Caco-2 (cell line): ENCODE measurements around the gene NHLRC4. TPM values are rescaled to one million over a fixed set of nuclear protein-coding genes. Genes with fewer than 3 reads are reported as not detected.

Experiments used
- BruUV-seq: library from RNA; stranded (reverse); fragments of 400-500 nt; replicated peaks from 2 replicates; lab custom pipeline; 2021; lab: Mats Ljungman, UMichigan
- CTCF ChIA-PET: fragments of 300-600 bp; sonication (Branson Sonifier 250); formaldehyde crosslinking; loops from one replicate; lab custom pipeline; 2022; ENCODE audit warnings: antibody characterized with exemption; lab: Charles Lee
- POLR2A ChIA-PET: fragments of 300-600 bp; sonication (Branson Sonifier 250); formaldehyde crosslinking; loops from one replicate; lab custom pipeline; 2022; ENCODE audit warnings: antibody characterized with exemption; lab: Charles Lee
- DNase-seq, 2 experiments: peaks; one replicate each; pipeline versions ENCODE4 v3.0.0 to v3.0.0-alpha.2; 2020 to 2022
- H3K27me3 ChIP-seq: replicated peaks from 2 replicates; pipeline ENCODE4 v1.6.0; 2011; ENCODE audit warnings: low read length; ENCODE audit not compliant: control insufficient read depth, insufficient read depth
- H3K36me3 ChIP-seq: 2 replicates; pipeline ENCODE4 v1.5.1; 2011; ENCODE audit warnings: low read length; ENCODE audit not compliant: control insufficient read depth, insufficient read depth
- H3K4me1 ChIP-seq: fragments of 250-450 bp; sonication (Bioruptor Pico); 2 replicates; pipeline ENCODE4 v1.5.1; 2020; ENCODE audit warnings: mild to moderate bottlenecking
- H3K4me3 ChIP-seq: 2 replicates; pipeline ENCODE4 v1.5.1; 2011; ENCODE audit warnings: low read depth, mild to moderate bottlenecking, control low read depth, low read length
- H3K9me3 ChIP-seq: fragments of 250-450 bp; sonication (Bioruptor Pico); 2 replicates; pipeline ENCODE4 v1.5.1; 2020; ENCODE audit warnings: mild to moderate bottlenecking, moderate library complexity
- H3K27ac Mint-ChIP-seq: one replicate; pipeline ENCODE4 v1.8.0; 2022; ENCODE audit warnings: mixed read lengths; ENCODE audit not compliant: unreplicated experiment
- H3K27me3 Mint-ChIP-seq: one replicate; pipeline ENCODE4 v1.8.0; 2022; ENCODE audit warnings: mixed read lengths; ENCODE audit not compliant: insufficient read depth, unreplicated experiment
- H3K36me3 Mint-ChIP-seq: one replicate; pipeline ENCODE4 v1.8.0; 2022; ENCODE audit warnings: mild to moderate bottlenecking, mixed read lengths; ENCODE audit not compliant: insufficient read depth, unreplicated experiment
- H3K4me1 Mint-ChIP-seq: one replicate; pipeline ENCODE4 v1.8.0; 2022; ENCODE audit warnings: low read depth, mixed read lengths; ENCODE audit not compliant: unreplicated experiment
- H3K4me3 Mint-ChIP-seq: one replicate; pipeline ENCODE4 v1.8.0; 2022; ENCODE audit warnings: mild to moderate bottlenecking, moderate library complexity, mixed read lengths; ENCODE audit not compliant: unreplicated experiment
- H3K9me3 Mint-ChIP-seq: one replicate; pipeline ENCODE4 v1.8.0; 2022; ENCODE audit warnings: mixed read lengths; ENCODE audit not compliant: unreplicated experiment
- intact Hi-C: fragments of 100-400 bp; cut with micrococcal nuclease; formaldehyde crosslinking; loops from one replicate; pipeline ENCODE4 v1.10.0; 2022; ENCODE audit not compliant: unreplicated experiment
- total RNA-seq: library from RNA; stranded (reverse); gene quantifications from 2 replicates; pipeline ENCODE4 v1.2.3, GENCODE V29; 2022
- TF ChIP-seq, protein P1 (sequence below), 2 experiments: fragments of 200-600 bp in 1 of 2; IDR thresholded peaks; 1 replicate in 1 of 2; 2 replicates in 1 of 2; pipeline versions ENCODE4 v1.5.1 to v1.8.0; 2011 to 2022; ENCODE audit warnings: antibody characterized with exemption in 1 of 2, control low read depth in 1 of 2, inconsistent platforms in 1 of 2, low read depth in 1 of 2, low read length in 1 of 2, mild to moderate bottlenecking in 1 of 2, moderate library complexity in 1 of 2; ENCODE audit not compliant: insufficient read depth in 1 of 2, severe bottlenecking in 1 of 2, unreplicated experiment in 1 of 2

Gene NHLRC4
- total RNA-seq, 1 experiment from 2014 or later, result not detected

DNA sequence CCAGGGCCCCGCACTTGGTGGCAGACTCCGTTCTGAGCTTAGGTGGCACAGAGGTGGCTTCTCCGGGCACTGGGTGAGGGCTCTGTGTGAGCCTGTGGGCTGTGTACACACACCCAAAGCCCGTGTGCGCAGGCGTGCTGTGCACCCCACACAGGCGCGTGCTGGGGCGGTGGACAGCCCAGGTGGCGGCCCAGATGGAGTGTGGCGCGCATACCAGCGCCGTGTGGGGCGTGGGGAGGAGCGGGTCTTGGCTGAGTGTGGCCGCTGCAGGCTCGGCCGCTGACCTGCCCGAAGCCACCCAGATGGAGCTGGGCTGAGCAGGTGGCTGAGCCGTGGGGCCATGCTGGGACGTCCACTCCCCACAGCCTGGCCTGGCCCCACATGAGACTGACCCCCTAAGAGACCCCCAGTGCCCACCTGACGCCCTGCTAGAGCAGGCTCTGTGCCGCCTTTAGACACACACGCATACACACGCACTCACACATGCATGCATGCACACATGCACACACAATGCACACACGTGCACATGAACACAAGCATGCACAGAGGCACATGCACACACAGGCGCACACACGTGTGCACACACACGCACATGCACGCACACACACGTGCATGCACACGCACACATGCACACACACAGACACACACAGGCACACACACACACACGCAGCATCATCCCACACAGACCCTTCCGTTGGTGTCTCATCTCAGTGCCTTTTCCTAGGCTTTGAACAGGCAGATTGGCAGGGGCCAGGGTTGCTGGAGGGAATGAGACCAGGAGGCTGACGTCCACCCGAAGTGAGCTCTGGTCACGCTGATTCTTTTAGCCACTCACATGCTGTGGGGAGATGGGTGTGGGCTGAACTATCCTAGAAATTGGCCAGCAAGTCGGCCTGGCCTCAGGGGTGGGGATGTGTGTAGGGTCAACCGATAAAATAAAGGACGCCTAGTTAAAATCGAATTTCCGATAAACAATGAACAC, 4.6 kb upstream of the NHLRC4 start:
- TF ChIP-seq, protein P1, sequence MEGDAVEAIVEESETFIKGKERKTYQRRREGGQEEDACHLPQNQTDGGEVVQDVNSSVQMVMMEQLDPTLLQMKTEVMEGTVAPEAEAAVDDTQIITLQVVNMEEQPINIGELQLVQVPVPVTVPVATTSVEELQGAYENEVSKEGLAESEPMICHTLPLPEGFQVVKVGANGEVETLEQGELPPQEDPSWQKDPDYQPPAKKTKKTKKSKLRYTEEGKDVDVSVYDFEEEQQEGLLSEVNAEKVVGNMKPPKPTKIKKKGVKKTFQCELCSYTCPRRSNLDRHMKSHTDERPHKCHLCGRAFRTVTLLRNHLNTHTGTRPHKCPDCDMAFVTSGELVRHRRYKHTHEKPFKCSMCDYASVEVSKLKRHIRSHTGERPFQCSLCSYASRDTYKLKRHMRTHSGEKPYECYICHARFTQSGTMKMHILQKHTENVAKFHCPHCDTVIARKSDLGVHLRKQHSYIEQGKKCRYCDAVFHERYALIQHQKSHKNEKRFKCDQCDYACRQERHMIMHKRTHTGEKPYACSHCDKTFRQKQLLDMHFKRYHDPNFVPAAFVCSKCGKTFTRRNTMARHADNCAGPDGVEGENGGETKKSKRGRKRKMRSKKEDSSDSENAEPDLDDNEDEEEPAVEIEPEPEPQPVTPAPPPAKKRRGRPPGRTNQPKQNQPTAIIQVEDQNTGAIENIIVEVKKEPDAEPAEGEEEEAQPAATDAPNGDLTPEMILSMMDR (IDR thresholded peaks at IDR 0.05; ENCODE audit: insufficient read depth in 1 of 2, low read depth in 1 of 2, low read length in 1 of 2, severe bottlenecking in 1 of 2, unreplicated experiment in 1 of 2), result no peak
- H3K4me1 ChIP-seq, result 0 out of 2 replicates have a peak, but pooled peaks cover 3% of the 10 kb centered on the region
- H3K27me3 ChIP-seq, result no peaks in the 10 kb centered on the region
- H3K9me3 Mint-ChIP-seq, result no peaks in the 10 kb centered on the region
- ChIA-PET CTCF (no interaction called here), POLR2A (no interaction called here)
- no peak overlapping the region for H3K27ac Mint-ChIP-seq
- no peaks in the 10 kb centered on the region for H3K27me3 Mint-ChIP-seq
- intact Hi-C loops, result no loop called here
- no peaks in the 10 kb centered on the region for H3K36me3 ChIP-seq
- H3K4me3 ChIP-seq, result no peak overlapping the region
- no peaks in the 10 kb centered on the region for H3K4me1 Mint-ChIP-seq
- no peak overlapping the region for H3K4me3 Mint-ChIP-seq
- DNase-seq, result no peak
- no peaks in the 10 kb centered on the region for H3K9me3 ChIP-seq
- BruUV-seq, result no TSS peak
- H3K36me3 Mint-ChIP-seq, result peaks cover 5% of the 10 kb centered on the region

- H3K4me3 ChIP-seq, result no peak overlapping the region
- peaks cover 5% of the 10 kb centered on the region for H3K36me3 Mint-ChIP-seq
- no peak overlapping the region for H3K4me3 Mint-ChIP-seq
- DNase-seq, result no peak
- TF ChIP-seq, protein P1 (IDR thresholded peaks at IDR 0.05; ENCODE audit: insufficient read depth in 1 of 2, low read depth in 1 of 2, low read length in 1 of 2, severe bottlenecking in 1 of 2, unreplicated experiment in 1 of 2), result no peak
- no peaks in the 10 kb centered on the region for H3K27me3 ChIP-seq
- no peaks in the 10 kb centered on the region for H3K9me3 ChIP-seq
- H3K4me1 Mint-ChIP-seq, result no peaks in the 10 kb centered on the region
- no peaks in the 10 kb centered on the region for H3K9me3 Mint-ChIP-seq
- ChIA-PET POLR2A (no interaction called here), CTCF (no interaction called here)
- BruUV-seq, result no TSS peak
- intact Hi-C loops, result no loop called here
- H3K4me1 ChIP-seq, result 0 out of 2 replicates have a peak, but pooled peaks cover 3% of the 10 kb centered on the region
- no peaks in the 10 kb centered on the region for H3K36me3 ChIP-seq
- H3K27ac Mint-ChIP-seq, result no peak overlapping the region
- H3K27me3 Mint-ChIP-seq, result no peaks in the 10 kb centered on the region
Measured at GRCh38 chr16:563072-563644, 3.6 kb upstream of the NHLRC4 start.

- H3K9me3 ChIP-seq, result no peaks in the 10 kb centered on the region
- intact Hi-C loops, result no loop called here
- H3K36me3 ChIP-seq, result no peaks in the 10 kb centered on the region
- H3K4me1 ChIP-seq, result peaks cover 9% of the 10 kb centered on the region; the same call in 1 of the 2 replicates
- no peak overlapping the region for H3K4me3 Mint-ChIP-seq
- no peak for DNase-seq
- no peaks in the 10 kb centered on the region for H3K27me3 ChIP-seq
- no TSS peak for BruUV-seq
- H3K36me3 Mint-ChIP-seq, result peaks cover 5% of the 10 kb centered on the region
- H3K4me3 ChIP-seq, result no peak overlapping the region
- H3K9me3 Mint-ChIP-seq, result no peaks in the 10 kb centered on the region
- H3K4me1 Mint-ChIP-seq, result no peaks in the 10 kb centered on the region
- CTCF ChIA-PET, result no interaction called here
- POLR2A ChIA-PET, result no interaction called here
- TF ChIP-seq, protein P1 (IDR thresholded peaks at IDR 0.05; ENCODE audit: insufficient read depth in 1 of 2, low read depth in 1 of 2, low read length in 1 of 2, severe bottlenecking in 1 of 2, unreplicated experiment in 1 of 2), result no peak
- H3K27me3 Mint-ChIP-seq, result no peaks in the 10 kb centered on the region
- no peak overlapping the region for H3K27ac Mint-ChIP-seq
Measured at GRCh38 chr16:564690-565418, 2.0 kb upstream of the NHLRC4 start.
